Skin epidermis (tissue), 12 donors: Measurements from ENCODE around the gene ICAM4.

Source experiments
- H3K27ac ChIP-seq, 21 experiments: fragments of 200-600 bp; sonication (generic) in 11 of 21; one replicate each; pipeline ENCODE4 v1.5.0; 2020; ENCODE audit warnings: mild to moderate bottlenecking in 3 of 21, inconsistent platforms in 2 of 21, moderate library complexity in 2 of 21
- H3K4me3 ChIP-seq, 7 experiments: fragments of 200-600 bp; sonication (generic) in 2 of 7; one replicate each; pipeline ENCODE4 v1.5.0; 2020; ENCODE audit warnings: inconsistent platforms in 2 of 7, mild to moderate bottlenecking in 2 of 7, moderate library complexity in 1 of 7

Gene ICAM4

GRCh38 chr19:10289167-10289835 is 2.5 kb downstream of the ICAM4 start:
- H3K4me3 ChIP-seq, result peak overlapping the region; percentile 0 to 46 (median 19)
- H3K27ac ChIP-seq, result no peak overlapping the region

DNA sequence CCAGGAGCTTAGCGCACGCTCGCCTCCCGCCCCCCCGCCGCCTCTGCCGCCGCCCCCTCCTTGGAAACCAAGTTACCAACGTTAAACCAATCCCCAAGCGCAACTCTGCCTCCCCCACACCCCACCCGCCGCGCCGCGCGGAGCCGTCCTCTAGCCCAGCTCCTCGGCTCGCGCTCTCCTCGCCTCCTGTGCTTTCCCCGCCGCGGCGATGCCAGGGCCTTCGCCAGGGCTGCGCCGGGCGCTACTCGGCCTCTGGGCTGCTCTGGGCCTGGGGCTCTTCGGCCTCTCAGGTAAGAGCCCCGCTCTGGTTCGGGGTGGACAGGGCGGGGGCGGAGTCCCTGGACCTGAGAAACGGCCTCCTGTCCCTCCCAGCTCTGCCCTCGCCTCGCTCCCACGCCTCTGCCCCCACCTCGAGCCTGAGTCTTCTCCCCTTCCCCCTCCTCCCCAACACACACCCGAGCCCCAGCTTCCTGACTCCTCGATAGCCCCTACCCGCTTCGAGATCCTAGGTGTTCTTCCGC is 3.1 kb downstream of the ICAM4 start, which contains the start of gene ICAM5:
TSS of gene ICAM5 (plus strand) at position 117 of the 521 bp plus-strand sequence. CDS start at position 209, 92 bp downstream.
- H3K27ac ChIP-seq, result no peak within 1 kb of the TSS
- peak within 1 kb of the TSS; percentile 0 to 46 (median 23) for H3K4me3 ChIP-seq

DNA sequence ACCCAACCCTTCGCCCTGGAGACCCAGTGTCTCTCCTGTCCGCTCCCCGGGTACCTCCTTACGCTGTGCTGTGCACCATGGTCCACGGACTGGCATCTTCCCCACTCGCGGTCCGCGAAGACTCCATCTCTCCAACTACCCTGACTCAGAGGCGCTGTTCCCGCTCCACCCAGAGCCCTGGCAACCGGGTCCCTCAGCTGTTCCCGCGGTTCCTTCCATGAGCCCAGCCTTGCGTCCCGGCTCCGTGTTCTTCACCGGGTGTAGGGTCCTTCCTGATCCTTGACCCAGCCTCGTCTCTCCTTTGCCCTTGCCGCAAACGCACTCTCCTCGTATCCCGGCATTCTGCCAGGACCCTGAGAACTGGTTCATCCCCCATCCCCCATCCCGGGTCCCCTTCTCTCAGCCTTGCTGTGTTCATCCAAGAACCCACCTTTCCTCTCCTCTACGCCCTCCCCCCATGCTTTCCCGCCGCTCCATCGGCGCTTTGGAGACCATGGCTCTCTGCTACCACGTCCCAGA is 3.7 kb downstream of the ICAM4 start:
- Histone ChIP-seq H3K27ac (no peak overlapping the region), H3K4me3 (peak overlapping the region in 6 of 7 experiments; percentile 19 to 46 (median 29))

- peak overlapping the region in 1 of 21 experiments; percentile 15 for H3K27ac ChIP-seq
- H3K4me3 ChIP-seq, result peak overlapping the region; percentile 2 to 46 (median 29)
Observed at GRCh38 chr19:10290876-10291553, 4.3 kb downstream of the ICAM4 start.

GRCh38 chr19:10291554-10292205 is 4.9 kb downstream of the ICAM4 start:
- Histone ChIP-seq H3K27ac (peak overlapping the region in 1 of 21 experiments; percentile 15), H3K4me3 (peak overlapping the region; percentile 2 to 46 (median 29))

- Histone ChIP-seq H3K4me3 (peak overlapping the region; percentile 2 to 46 (median 29)), H3K27ac (no peak overlapping the region)
Observed at GRCh38 chr19:10292206-10292788, 5.5 kb downstream of the ICAM4 start.

DNA sequence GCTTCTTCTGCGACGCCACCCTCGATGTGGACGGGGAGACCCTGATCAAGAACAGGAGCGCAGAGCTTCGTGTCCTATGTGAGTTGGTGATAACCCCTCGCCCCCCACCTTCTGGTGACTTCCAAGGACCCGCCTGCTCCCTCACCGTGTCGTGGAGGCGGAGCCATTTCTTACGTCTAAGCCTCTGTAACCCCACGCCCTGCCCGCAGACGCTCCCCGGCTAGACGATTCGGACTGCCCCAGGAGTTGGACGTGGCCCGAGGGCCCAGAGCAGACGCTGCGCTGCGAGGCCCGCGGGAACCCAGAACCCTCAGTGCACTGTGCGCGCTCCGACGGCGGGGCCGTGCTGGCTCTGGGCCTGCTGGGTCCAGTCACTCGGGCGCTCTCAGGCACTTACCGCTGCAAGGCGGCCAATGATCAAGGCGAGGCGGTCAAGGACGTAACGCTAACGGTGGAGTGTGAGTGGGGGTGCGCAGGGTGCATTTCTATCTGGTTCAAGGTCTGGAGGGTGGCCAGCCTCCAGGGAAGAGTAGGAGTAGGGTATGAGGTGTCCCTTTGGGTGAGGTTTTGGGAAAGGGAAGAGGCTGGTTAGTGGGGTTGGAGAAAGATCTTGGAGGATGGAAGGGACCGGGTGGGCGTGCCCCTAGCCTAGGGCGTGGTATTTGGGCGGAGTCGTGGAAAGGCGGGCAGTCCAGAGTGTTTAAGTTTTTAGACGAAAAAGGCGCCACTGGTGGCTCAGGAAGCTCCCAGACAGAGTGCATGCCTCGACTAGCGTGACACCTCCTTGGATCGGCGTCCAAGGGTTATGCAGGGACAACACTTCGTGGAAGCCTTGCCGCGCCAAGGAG is 6.3 kb downstream of the ICAM4 start:
- Histone ChIP-seq H3K4me3 (peak overlapping the region in 3 of 7 experiments; percentile 2 to 46 (median 39)), H3K27ac (no peak overlapping the region)

DNA sequence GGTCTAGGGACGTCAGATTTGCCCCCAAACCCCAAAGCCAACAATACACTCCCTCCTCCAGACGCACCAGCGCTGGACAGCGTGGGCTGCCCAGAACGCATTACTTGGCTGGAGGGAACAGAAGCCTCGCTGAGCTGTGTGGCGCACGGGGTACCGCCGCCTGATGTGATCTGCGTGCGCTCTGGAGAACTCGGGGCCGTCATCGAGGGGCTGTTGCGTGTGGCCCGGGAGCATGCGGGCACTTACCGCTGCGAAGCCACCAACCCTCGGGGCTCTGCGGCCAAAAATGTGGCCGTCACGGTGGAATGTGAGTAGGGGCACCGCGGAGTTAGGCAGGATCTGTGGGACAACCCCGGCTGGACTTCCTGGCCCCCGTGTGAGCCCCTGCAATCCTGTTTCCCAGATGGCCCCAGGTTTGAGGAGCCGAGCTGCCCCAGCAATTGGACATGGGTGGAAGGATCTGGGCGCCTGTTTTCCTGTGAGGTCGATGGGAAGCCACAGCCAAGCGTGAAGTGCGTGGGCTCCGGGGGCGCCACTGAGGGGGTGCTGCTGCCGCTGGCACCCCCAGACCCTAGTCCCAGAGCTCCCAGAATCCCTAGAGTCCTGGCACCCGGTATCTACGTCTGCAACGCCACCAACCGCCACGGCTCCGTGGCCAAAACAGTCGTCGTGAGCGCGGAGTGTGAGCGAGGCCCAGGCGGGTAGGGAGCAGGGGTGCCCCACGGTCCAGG is 7.0 kb downstream of the ICAM4 start:
- no peak overlapping the region for H3K27ac ChIP-seq
- H3K4me3 ChIP-seq, result no peak overlapping the region

GRCh38 chr19:10294368-10294697 is 7.6 kb downstream of the ICAM4 start:
- H3K27ac ChIP-seq, result no peak overlapping the region
- H3K4me3 ChIP-seq, result no peak overlapping the region

DNA sequence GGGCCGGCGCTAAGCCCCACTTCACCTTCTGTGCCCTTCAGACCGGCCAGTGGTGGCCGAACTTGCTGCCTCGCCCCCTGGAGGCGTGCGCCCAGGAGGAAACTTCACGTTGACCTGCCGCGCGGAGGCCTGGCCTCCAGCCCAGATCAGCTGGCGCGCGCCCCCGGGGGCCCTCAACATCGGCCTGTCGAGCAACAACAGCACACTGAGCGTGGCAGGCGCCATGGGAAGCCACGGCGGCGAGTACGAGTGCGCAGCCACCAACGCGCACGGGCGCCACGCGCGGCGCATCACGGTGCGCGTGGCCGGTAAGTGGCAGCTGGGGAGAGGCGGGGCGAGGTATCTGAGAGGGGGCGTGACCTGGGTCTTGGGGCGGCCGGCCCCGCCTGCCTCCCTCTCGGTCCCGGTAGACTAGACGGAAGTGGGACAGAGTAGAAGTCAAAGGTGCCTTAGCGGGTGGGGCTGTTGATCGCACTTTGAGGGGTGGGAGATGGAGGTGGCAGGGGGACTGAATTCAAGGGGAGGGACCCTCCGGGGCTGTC is 8.6 kb downstream of the ICAM4 start:
- Histone ChIP-seq H3K4me3 (peak overlapping the region; percentile 9 to 29 (median 17)), H3K27ac (peak overlapping the region in 2 of 21 experiments; percentile 10 to 42)

DNA sequence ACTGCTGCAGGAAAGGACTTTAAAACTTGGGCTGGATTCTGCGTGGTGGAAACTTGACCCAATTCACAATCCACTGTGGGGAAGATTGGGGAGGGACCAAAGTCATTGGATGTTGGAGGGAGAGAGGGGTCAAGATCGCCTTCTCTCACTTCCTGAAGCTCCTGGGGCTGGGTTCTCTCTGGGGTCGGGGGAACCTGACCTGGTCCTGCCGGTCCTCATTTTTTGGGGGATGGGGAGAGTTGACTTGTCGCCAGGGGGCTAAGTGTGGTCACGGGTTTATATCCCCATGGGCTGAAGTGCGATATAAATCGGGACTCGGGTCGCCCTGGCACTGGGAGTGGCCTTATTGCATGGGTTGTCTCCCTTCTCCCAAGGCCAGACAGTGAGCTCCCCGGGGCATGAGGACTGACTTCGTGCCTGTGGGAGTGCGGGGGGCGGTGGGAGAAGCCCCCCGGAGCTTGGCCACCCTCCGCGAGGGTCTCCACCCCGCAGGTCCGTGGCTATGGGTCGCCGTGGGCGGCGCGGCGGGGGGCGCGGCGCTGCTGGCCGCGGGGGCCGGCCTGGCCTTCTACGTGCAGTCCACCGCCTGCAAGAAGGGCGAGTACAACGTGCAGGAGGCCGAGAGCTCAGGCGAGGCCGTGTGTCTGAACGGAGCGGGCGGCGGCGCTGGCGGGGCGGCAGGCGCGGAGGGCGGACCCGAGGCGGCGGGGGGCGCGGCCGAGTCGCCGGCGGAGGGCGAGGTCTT is 9.3 kb downstream of the ICAM4 start:
- Histone ChIP-seq H3K27ac (peak overlapping the region in 1 of 21 experiments; percentile 42), H3K4me3 (peak overlapping the region; percentile 9 to 29 (median 17))

DNA sequence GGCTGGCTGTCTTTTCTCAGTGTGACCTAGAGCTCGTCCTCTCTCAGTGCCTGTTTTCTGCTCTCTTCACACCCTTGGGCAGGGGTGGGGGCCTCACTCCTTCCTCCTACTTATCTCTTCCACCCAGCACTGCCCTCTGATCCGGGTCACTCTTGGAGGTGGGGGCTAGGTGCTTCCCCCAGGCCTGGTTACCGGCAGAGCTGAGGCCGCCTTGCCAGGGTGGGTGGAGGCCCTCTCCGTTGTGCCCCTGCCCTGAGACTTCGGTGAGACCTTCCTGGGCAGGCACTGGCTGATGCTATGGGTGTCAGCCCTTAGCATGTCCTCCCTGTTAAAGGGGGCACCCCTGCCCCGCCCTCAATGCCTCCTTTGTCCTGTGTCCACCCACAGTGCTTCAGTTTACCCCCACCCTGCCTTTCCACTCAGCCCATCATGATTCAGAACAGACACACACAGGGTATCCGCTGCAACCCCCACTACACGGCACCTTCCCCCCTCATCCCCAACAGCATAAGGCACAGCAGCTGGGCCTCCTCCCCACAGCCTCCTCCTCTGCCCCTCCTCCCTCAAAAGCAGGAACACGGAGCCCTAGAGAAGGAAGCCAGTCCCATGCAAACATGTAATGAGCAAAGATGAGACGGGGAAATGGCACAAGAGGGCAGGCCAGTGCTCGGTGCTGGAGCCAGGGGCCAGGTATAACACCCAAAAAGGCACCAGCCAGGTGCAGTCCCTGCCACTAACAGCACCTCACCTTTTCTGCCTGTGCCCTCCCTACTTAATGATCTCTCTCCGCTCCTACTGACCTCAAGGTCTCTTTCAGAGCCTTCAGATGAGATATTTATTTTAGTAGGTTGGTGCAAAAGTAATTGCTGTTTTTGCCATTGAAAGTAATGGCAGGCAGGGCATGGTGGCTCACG is 13.0 kb downstream of the ICAM4 start:
- Histone ChIP-seq H3K27ac (no peak overlapping the region), H3K4me3 (no peak overlapping the region)

DNA sequence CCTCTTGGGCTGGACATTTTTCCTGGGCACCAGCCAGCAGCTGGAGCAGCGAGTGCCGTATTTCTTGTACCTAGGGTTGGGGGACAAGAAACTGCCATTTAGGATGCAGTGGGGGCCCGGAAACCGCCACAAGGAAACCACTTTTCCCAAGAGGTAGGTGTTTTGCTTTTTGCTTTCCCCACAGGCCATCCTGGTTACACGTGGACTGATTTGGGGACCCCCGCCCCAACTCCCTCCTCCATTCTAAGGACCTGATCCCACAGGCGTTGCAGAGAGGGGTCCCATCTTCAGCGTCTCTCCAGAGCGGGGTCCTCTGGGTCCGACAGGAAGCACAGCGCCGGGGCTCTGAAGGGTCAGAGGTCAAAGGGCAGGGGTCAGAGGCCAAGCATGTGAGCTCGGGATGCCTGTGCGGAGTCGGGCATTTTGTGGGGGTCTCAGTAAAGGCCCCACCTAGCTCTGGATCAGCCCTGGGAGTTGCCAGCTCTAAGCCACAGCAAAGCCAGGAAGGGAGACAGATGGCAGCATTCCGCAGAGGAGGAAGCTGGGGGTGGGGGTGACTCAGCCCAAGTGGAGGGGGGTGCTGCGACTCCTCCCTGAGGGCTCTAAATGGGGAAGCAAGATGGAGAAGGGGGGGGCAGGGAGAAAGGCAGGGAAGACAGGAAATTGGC is 18.5 kb downstream of the ICAM4 start:
- Histone ChIP-seq H3K27ac (peak overlapping the region in 9 of 21 experiments; percentile 2 to 65 (median 47)), H3K4me3 (no peak overlapping the region)

DNA sequence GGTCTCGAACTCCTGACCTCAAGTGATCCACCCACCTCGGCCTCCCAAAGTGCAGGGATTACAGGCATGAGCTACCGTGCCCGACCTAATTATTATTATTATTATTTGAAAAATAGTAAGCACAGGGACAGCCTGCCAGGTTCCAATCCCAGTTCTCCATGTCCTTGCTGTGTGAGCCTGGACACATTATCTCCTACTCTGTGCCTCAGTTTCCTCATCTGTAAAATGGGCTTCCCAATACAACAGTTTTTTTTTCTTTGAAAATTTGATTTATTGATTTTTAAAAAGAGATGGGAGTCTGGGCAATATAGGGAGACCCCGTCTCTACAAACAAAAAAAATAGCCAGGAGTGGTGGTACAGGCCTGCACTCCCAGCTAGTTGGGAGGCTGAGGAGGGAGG is 19.6 kb downstream of the ICAM4 start:
- Histone ChIP-seq H3K4me3 (no peak overlapping the region), H3K27ac (no peak overlapping the region)

GRCh38 chr19:10309423-10309822 is 22.7 kb downstream of the ICAM4 start, which contains the start of gene ZGLP1:
Gene ZGLP1 (minus strand): TSS chr19:10309815.
- Histone ChIP-seq H3K4me3 (no peak within 1 kb of the TSS), H3K27ac (no peak within 1 kb of the TSS)
